Glutamatergic neuron (in vitro differentiated cells): ENCODE results near the gene HOXB4. TPM values are rescaled to one million over a fixed set of nuclear protein-coding genes. Genes with fewer than 3 reads are reported as not detected.

Source experiments
- DNase-seq: peaks from one replicate; pipeline ENCODE4 v3.0.0; 2022
- H3K27ac Mint-ChIP-seq: one replicate; pipeline ENCODE4 v1.8.0; 2020; ENCODE audit warnings: mild to moderate bottlenecking, mixed read lengths, inconsistent platforms; ENCODE audit not compliant: unreplicated experiment
- H3K27me3 Mint-ChIP-seq: one replicate; pipeline ENCODE4 v1.8.0; 2020; ENCODE audit warnings: mild to moderate bottlenecking, moderate library complexity, mixed read lengths, inconsistent platforms; ENCODE audit not compliant: unreplicated experiment
- H3K36me3 Mint-ChIP-seq: one replicate; pipeline ENCODE4 v1.8.0; 2020; ENCODE audit warnings: mild to moderate bottlenecking, mixed read lengths, inconsistent platforms; ENCODE audit not compliant: unreplicated experiment
- H3K4me1 Mint-ChIP-seq: one replicate; pipeline ENCODE4 v1.8.0; 2020; ENCODE audit warnings: mild to moderate bottlenecking, low read depth, mixed read lengths, inconsistent platforms; ENCODE audit not compliant: unreplicated experiment
- H3K4me3 Mint-ChIP-seq: one replicate; pipeline ENCODE4 v1.8.0; 2020; ENCODE audit warnings: mild to moderate bottlenecking, mixed read lengths, inconsistent platforms; ENCODE audit not compliant: unreplicated experiment
- H3K9me3 Mint-ChIP-seq: one replicate; pipeline ENCODE4 v1.8.0; 2020; ENCODE audit warnings: mild to moderate bottlenecking, moderate library complexity, mixed read lengths, inconsistent platforms; ENCODE audit not compliant: unreplicated experiment
- total RNA-seq: library from RNA; stranded (reverse); fragmentation: NEBNext Ultra II Directional; extraction: Animal tissue kit (Norgen Biotek cat#: 25700); gene quantifications from one replicate; pipeline ENCODE4 v1.2.1, GENCODE V29; 2021; ENCODE audit not compliant: unreplicated experiment
- TF ChIP-seq, protein P1 (sequence below): fragments of 200-600 bp; sonication (generic); IDR thresholded peaks from one replicate; pipeline ENCODE4 v1.5.0; 2021; ENCODE audit not compliant: partially characterized antibody, unreplicated experiment

HOXB4 gene
- total RNA-seq, 1 donor from 2014 or later = not detected

DNA sequence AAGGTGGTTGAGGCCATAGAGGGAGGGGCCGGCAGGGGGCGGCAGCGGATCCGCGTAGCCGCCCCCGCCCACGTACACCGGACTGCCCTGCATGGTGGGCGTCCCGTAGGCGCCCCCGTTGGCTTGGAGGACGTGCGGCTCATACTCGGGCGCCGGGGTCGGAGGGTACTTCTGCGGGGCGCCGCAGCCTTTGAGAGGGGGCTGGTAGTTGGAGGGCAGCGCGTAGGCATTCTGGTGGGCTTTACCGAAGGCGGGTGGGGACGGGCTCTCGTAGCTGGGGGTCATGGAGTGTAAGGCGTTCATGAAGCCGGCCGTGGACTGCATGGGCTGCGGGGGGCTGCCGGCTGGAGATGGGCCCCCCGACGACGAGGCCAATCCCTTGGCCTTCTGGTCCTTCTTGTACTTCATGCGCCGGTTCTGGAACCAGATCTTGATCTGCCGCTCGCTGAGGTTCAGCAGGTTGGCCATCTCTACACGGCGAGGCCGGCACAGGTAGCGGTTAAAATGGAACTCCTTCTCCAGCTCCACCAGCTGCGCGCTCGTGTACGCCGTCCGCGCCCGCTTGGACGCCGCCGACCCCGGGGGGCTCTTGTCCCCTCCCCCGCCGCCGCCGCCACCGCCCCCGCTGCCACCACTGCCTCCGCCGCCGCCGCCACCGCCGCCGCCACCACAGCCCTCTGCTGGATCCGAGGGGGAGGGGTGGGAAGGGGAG lies 27.5 kb downstream of the HOXB4 start:
- Mint-ChIP-seq H3K27ac (no peak overlapping the region), H3K36me3 (no peaks in the 10 kb centered on the region), H3K9me3 (peaks cover 11% of the 10 kb centered on the region), H3K4me1 (peaks cover 14% of the 10 kb centered on the region), H3K27me3 (peaks cover 42% of the 10 kb centered on the region), H3K4me3 (peak overlapping the region; percentile 34)
- TF ChIP-seq, protein P1, sequence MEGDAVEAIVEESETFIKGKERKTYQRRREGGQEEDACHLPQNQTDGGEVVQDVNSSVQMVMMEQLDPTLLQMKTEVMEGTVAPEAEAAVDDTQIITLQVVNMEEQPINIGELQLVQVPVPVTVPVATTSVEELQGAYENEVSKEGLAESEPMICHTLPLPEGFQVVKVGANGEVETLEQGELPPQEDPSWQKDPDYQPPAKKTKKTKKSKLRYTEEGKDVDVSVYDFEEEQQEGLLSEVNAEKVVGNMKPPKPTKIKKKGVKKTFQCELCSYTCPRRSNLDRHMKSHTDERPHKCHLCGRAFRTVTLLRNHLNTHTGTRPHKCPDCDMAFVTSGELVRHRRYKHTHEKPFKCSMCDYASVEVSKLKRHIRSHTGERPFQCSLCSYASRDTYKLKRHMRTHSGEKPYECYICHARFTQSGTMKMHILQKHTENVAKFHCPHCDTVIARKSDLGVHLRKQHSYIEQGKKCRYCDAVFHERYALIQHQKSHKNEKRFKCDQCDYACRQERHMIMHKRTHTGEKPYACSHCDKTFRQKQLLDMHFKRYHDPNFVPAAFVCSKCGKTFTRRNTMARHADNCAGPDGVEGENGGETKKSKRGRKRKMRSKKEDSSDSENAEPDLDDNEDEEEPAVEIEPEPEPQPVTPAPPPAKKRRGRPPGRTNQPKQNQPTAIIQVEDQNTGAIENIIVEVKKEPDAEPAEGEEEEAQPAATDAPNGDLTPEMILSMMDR = peak; percentile 34
- peak; percentile 33 for DNase-seq

DNA sequence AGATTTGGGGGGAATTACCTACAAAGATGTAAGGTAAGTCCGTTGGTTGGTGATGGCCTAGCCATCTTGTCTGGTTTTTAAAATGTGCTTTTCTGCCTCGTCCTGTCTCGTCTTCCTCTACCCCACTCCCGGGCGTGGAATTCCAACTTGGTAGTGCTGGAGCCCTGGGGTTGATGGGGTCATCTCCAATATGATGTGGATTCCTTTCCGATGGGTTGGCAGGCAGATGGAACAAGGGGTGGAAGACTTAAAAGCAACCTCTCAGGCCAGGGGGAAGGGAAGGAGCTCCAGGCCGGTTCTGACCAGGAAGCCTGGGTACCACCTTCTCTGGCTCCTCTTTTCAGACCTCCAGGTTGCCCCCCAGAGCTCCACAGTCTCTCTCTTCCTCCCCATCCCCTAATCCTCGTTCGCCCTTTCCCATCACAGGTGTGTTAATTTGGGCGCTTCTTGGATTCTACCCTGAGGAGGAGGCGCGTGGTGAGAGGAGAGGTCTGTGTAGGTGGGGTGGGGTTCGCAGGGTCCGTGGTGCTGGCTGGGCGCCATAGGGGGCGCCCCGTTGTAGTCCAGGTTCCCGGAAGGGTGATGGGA lies 28.1 kb downstream of the HOXB4 start:
- no peak for DNase-seq
- H3K27ac Mint-ChIP-seq = no peak overlapping the region
- H3K9me3 Mint-ChIP-seq = peaks cover 8% of the 10 kb centered on the region
- TF ChIP-seq, protein P1 = no peak
- H3K36me3 Mint-ChIP-seq = no peaks in the 10 kb centered on the region
- H3K4me3 Mint-ChIP-seq = no peak overlapping the region
- H3K27me3 Mint-ChIP-seq = peaks cover 47% of the 10 kb centered on the region
- H3K4me1 Mint-ChIP-seq = peaks cover 14% of the 10 kb centered on the region

- TF ChIP-seq, protein P1 = no peak
- Mint-ChIP-seq H3K27ac (no peak overlapping the region), H3K4me1 (peaks cover 14% of the 10 kb centered on the region), H3K9me3 (peaks cover 7% of the 10 kb centered on the region), H3K27me3 (peaks cover 46% of the 10 kb centered on the region), H3K4me3 (peak overlapping the region; percentile 36), H3K36me3 (no peaks in the 10 kb centered on the region)
- DNase-seq = no peak
These were observed 28.9 kb downstream of the HOXB4 start for GRCh38 chr17:48549281-48549630.

DNA sequence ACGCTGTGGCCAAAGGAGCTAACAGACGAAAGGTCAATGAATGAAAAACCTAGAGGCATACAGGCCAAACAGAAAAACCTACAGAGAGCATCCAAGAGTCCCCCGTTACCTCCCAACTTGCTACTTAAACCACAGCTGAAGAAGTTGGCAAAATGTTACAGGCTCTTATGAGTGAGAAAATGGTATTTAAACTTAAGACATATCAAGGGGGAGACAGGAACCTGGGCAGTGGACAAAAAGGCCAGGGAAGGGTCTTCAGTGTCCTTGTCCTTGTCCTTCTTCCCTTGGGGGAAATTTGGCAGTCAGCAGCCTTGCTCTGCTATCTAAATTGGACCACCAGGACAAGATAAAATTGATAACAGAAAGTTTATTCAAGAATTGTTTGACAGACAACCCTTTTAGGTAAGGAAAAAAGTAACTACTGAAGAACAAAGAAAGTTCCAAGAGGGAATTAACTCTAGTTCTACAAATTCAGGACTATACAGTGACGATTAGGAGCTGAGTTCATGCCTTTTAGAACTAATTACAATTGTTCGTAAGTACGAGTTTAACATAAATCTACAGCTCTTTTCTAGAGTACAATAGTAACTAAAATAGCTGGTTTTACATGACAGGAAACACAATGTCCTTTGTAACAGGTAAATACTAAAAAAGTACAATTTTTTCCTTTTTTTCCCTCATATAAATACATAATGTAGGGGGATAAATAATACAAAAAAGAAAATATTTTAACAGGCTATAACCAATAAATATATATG lies 29.4 kb downstream of the HOXB4 start:
- no peak for DNase-seq

More for the DNA sequence above, 29.4 kb downstream of the HOXB4 start:
- peaks cover 44% of the 10 kb centered on the region for H3K27me3 Mint-ChIP-seq
- H3K9me3 Mint-ChIP-seq = peaks cover 9% of the 10 kb centered on the region
- H3K27ac Mint-ChIP-seq = no peak overlapping the region
- TF ChIP-seq, protein P1 = no peak
- H3K4me3 Mint-ChIP-seq = peak overlapping the region; percentile 66
- H3K36me3 Mint-ChIP-seq = no peaks in the 10 kb centered on the region
- H3K4me1 Mint-ChIP-seq = peaks cover 12% of the 10 kb centered on the region
